Measurements from ENCODE around the gene AGPAT4. TPM values are rescaled to one million over a fixed set of nuclear protein-coding genes. Genes with fewer than 3 reads are reported as not detected.

AGPAT4 gene
- total and polyA plus RNA-seq, 4 donors: 3.7 to 32.8 (median 9.7) TPM

DNA sequence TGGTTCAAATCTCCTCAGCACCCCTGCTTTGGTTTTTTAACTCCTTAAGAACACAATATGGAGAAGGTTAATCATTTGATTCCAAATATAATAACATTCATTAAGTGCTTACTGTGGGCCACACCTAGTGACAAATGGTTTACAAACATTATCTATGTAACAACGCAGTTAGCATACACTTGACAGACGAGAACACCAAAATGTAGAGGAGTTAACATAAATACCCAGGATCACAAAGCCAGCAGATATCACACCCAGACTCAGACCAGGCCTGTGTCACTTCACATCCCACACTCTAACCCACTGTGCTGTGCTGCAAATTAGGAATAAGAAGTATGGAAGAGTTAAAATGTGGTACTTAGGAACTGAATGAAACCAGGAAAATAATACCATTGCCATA, 82.9 kb downstream of the AGPAT4 start:
- Histone ChIP-seq H3K9me3 (ENCODE audit: control insufficient read depth in 4 of 4, insufficient read depth in 3 of 4, low read length in 3 of 4) (peaks cover 0 to 4% (median 1%) of the 10 kb centered on the region in 4 donors), H3K4me3 (no peak overlapping the region), H3K27me3 (ENCODE audit: control insufficient read depth in 3 of 3, insufficient read depth in 3 of 3, low read length in 2 of 3) (no peaks in the 10 kb centered on the region), H3K27ac (ENCODE audit: low read depth in 1 of 2, low read length in 1 of 2) (no peak overlapping the region), H3K4me1 (ENCODE audit: control insufficient read depth in 5 of 5, insufficient read depth in 5 of 5, low read length in 5 of 5) (no peaks in the 10 kb centered on the region), H3K9ac (ENCODE audit: insufficient read depth in 1 of 2, low read length in 2 of 2) (no peak overlapping the region), H3K36me3 (ENCODE audit: control insufficient read depth in 4 of 4, insufficient read depth in 4 of 4, low read length in 4 of 4) (no peaks in the 10 kb centered on the region)
- TF ChIP-seq, protein P1, sequence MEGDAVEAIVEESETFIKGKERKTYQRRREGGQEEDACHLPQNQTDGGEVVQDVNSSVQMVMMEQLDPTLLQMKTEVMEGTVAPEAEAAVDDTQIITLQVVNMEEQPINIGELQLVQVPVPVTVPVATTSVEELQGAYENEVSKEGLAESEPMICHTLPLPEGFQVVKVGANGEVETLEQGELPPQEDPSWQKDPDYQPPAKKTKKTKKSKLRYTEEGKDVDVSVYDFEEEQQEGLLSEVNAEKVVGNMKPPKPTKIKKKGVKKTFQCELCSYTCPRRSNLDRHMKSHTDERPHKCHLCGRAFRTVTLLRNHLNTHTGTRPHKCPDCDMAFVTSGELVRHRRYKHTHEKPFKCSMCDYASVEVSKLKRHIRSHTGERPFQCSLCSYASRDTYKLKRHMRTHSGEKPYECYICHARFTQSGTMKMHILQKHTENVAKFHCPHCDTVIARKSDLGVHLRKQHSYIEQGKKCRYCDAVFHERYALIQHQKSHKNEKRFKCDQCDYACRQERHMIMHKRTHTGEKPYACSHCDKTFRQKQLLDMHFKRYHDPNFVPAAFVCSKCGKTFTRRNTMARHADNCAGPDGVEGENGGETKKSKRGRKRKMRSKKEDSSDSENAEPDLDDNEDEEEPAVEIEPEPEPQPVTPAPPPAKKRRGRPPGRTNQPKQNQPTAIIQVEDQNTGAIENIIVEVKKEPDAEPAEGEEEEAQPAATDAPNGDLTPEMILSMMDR (IDR thresholded peaks at IDR 0.05; ENCODE audit: control extremely low read depth, extremely low read depth): no peak
- no peak for DNase-seq
- no peak for ATAC-seq (ENCODE audit: insufficient read depth, low FRiP score)
- WGBS, 2 donors: 68 to 78% methylated on average over 2 of the region's 2 CpGs

- no peak for ATAC-seq (ENCODE audit: insufficient read depth, low FRiP score)
- H3K27ac ChIP-seq (ENCODE audit: low read depth in 1 of 2, low read length in 1 of 2): no peak overlapping the region
Observed at GRCh38 chr6:161189891-161190290, 84.0 kb downstream of the AGPAT4 start.

DNA sequence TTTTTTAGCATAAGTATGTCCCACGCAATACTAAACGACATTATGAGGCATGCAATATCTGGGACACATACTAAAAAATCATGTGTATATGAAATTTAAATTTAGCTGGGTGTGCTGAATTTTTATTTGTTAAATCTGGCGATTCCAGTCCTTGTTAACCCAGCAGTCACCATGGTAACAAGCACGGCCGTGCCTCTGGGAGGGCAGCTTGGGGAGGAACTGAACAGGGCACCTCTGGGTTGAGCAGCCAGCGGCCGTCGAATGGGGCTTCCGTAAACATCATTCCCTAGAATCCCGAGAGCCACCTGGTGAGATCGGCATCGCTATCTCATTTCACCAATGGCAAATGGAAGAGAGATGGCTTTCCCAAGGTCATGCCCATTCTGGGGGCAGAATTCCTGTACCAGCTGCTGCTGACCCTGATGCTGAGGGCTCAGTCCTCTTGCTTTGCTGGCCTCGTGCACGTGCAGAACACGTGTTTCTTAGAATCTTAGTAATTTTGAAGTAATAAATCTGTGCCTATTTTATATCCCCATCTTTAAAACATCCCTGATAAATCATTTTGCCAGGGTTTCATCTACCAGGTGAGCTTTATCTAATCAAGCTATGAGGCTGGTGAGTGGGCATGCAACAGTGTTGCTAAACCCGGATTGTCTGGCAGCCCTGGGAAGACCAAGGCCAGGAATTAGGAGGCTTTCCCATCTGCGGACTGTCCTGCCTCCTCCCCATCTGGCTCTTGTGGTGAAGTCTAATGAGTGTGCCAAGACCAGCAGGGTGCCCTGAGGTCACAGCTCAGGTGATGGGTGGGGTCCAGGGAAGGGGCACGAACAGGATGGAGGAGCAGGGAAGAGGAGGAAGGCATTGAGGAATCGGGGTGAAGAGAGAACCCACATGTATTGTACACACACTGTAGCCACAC, 85.1 kb downstream of the AGPAT4 start:
- DNase-seq (no peak), ATAC-seq (ENCODE audit: insufficient read depth, low FRiP score) (no peak)
- Histone ChIP-seq H3K4me1 (ENCODE audit: control insufficient read depth in 5 of 5, insufficient read depth in 5 of 5, low read length in 5 of 5) (no peaks in the 10 kb centered on the region), H3K36me3 (ENCODE audit: control insufficient read depth in 4 of 4, insufficient read depth in 4 of 4, low read length in 4 of 4) (no peaks in the 10 kb centered on the region), H3K9ac (ENCODE audit: insufficient read depth in 1 of 2, low read length in 2 of 2) (no peak overlapping the region), H3K27me3 (ENCODE audit: control insufficient read depth in 3 of 3, insufficient read depth in 3 of 3, low read length in 2 of 3) (no peaks in the 10 kb centered on the region), H3K9me3 (ENCODE audit: control insufficient read depth in 4 of 4, insufficient read depth in 3 of 4, low read length in 3 of 4) (peaks cover 0 to 4% (median 0%) of the 10 kb centered on the region in 4 donors), H3K27ac (ENCODE audit: low read depth in 1 of 2, low read length in 1 of 2) (no peak overlapping the region), H3K4me3 (no peak overlapping the region)
- TF ChIP-seq, protein P1 (IDR thresholded peaks at IDR 0.05; ENCODE audit: control extremely low read depth, extremely low read depth): no peak
- 95 to 96% methylated on average over 19 of the region's 19 CpGs for WGBS, 2 donors

More at GRCh38 chr6:161189891-161190290, 84.0 kb downstream of the AGPAT4 start:
- TF ChIP-seq, protein P1 (IDR thresholded peaks at IDR 0.05; ENCODE audit: control extremely low read depth, extremely low read depth): no peak
- Histone ChIP-seq H3K36me3 (ENCODE audit: control insufficient read depth in 4 of 4, insufficient read depth in 4 of 4, low read length in 4 of 4) (no peaks in the 10 kb centered on the region), H3K27me3 (ENCODE audit: control insufficient read depth in 3 of 3, insufficient read depth in 3 of 3, low read length in 2 of 3) (no peaks in the 10 kb centered on the region), H3K4me3 (no peak overlapping the region), H3K9me3 (ENCODE audit: control insufficient read depth in 4 of 4, insufficient read depth in 3 of 4, low read length in 3 of 4) (peaks cover 0 to 4% (median 1%) of the 10 kb centered on the region in 4 donors), H3K9ac (ENCODE audit: insufficient read depth in 1 of 2, low read length in 2 of 2) (no peak overlapping the region), H3K4me1 (ENCODE audit: control insufficient read depth in 5 of 5, insufficient read depth in 5 of 5, low read length in 5 of 5) (no peaks in the 10 kb centered on the region)
- DNase-seq: no peak
- WGBS, 2 donors: 87 to 90% methylated on average over 4 of the region's 4 CpGs

Measured in lung (tissue), 12 donors.